Fibroblast of peridontal ligament (primary cell): ENCODE measurements around the gene CPT1A.
"Not testable (repeated sequence)": the region's sequence is repeated elsewhere in the genome, so short reads cannot be mapped to it uniquely, and the experiment has no call there.

ENCODE experiments used
- DNase-seq: peaks from one replicate; pipeline ENCODE4 v3.0.0-alpha.2; 2010; ENCODE audit errors: extremely low read depth

The CPT1A gene

GRCh38 chr11:68841718-68842426, at the start of gene CPT1A:
Gene CPT1A (minus strand): TSS chr11:68841916. CDS start chr11:68815474, 26,442 bp downstream.
- DNase-seq = peak; percentile 54

- peak; percentile 74 for DNase-seq
Observed at GRCh38 chr11:68890490-68891231, 48.9 kb upstream of the CPT1A start.

- peak; percentile 81 for DNase-seq
Observed at GRCh38 chr11:68889948-68890446, 48.3 kb upstream of the CPT1A start.

GRCh38 chr11:68884827-68885226, 43.1 kb upstream of the CPT1A start:
- not testable (repeated sequence) for DNase-seq

- DNase-seq = no peak
Observed at GRCh38 chr11:68882391-68882790, 40.7 kb upstream of the CPT1A start.

GRCh38 chr11:68881320-68881719, 39.6 kb upstream of the CPT1A start:
- no peak for DNase-seq

GRCh38 chr11:68880851-68881250, 39.1 kb upstream of the CPT1A start:
- DNase-seq = no peak

- no peak for DNase-seq
Observed at GRCh38 chr11:68878022-68878421, 36.3 kb upstream of the CPT1A start.

GRCh38 chr11:68872216-68873003, 30.7 kb upstream of the CPT1A start:
- peak; percentile 28 for DNase-seq

GRCh38 chr11:68870470-68870869, 28.8 kb upstream of the CPT1A start:
- DNase-seq = peak; percentile 37

- no peak for DNase-seq
Observed at GRCh38 chr11:68868221-68868835, 26.6 kb upstream of the CPT1A start.

- DNase-seq = no peak
Observed at GRCh38 chr11:68867066-68867465, 25.4 kb upstream of the CPT1A start.

- DNase-seq = no peak
Observed at GRCh38 chr11:68865241-68865640, 23.5 kb upstream of the CPT1A start.

GRCh38 chr11:68863553-68864265, 22.0 kb upstream of the CPT1A start:
- DNase-seq = no peak

GRCh38 chr11:68862421-68862820, 20.7 kb upstream of the CPT1A start:
- no peak for DNase-seq

GRCh38 chr11:68859123-68859522, 17.4 kb upstream of the CPT1A start:
- DNase-seq = no peak

GRCh38 chr11:68857037-68857586, 15.4 kb upstream of the CPT1A start:
- DNase-seq = no peak

- not testable (repeated sequence) for DNase-seq
Observed at GRCh38 chr11:68856425-68857030, 14.8 kb upstream of the CPT1A start.

GRCh38 chr11:68855205-68855981, 13.7 kb upstream of the CPT1A start:
- DNase-seq = no peak
